D721Med (cell line): ENCODE results near the gene CBLB.
"Not testable (repeated sequence)": the region's sequence is repeated elsewhere in the genome, so short reads cannot be mapped to it uniquely, and the experiment has no call there.

Source experiments
- DNase-seq: peaks from one replicate; pipeline ENCODE4 v3.0.0; 2011; ENCODE audit warnings: low spot score; ENCODE audit not compliant: insufficient read length
- FAIRE-seq: peaks from 2 replicates; lab custom pipeline; 2011; peaks lifted over from hg19 to GRCh38; lab: Jason Lieb, UNC
- CTCF ChIP-seq: IDR thresholded peaks from 2 replicates; pipeline ENCODE4 v1.5.1; 2012; ENCODE audit warnings: mild to moderate bottlenecking, control low read depth; ENCODE audit not compliant: insufficient read depth; ENCODE audit errors: missing control alignments

The CBLB gene

GRCh38 chr3:105763659-105764036 is 105.2 kb downstream of the CBLB start:
- DNase-seq (no peak), FAIRE-seq (no peak)
- TF ChIP-seq CTCF, result no peak

DNA sequence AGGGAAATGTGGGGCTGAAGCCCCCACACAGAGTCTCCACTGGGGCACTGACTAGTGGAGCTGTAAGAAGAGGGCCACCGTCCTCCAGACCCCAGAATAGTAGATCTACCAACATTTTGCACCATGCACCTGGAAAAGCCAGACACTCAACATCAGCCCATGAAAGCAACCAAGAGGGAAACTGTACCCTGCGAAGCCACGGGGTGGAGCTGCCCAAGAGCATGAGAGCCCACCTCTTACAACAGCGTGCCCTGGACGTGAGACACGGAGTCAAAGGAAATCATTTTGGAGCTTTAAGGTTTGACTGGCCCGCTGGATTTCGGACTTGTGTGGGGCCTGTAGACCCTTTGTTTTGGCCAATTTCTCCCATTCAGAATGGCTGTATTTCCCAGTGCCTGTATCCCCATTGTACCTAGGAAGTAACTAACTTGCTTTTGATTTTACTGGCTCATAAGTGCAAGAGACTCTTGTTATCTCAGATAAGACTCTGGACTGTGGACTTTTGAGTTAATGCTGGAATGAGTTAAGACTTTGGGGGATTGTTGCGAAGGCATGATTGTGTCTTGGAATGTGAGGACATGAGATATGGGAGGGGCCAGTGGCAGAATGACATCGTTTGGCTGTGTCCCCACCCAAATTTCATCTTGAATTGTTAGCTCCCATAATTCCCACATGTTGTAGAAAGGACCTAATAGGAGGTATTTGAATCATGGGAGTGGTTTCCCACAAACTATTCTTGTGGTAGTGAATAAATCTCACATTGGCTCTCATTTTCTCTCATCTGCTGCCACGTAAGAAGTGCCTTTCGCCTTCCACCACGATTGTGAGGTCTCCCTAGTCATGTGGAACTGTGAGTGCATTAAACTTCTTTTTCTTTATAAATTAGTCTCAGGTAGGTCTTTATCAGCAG is 105.8 kb downstream of the CBLB start:
- TF ChIP-seq CTCF, result no peak
- DNase-seq (no peak), FAIRE-seq (no peak)

DNA sequence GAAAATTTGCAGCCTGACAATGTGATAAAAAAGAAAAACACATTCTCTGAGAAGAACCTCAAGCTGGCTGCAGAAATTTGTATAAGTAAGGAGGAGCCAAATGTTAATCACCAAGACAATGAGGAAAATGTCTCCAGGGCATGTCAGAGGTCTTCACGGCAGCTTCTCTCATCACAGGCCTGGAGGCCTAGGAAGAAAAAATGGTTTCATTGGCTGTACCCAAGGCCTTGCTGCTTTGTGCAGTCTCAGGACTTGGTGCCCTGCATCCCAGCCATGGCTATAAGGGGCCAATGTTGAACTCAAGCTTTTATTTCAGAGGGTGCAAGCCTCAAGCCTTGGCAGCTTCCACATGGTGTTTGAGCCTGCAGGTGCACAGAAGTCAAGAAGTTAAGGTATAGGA is 106.6 kb downstream of the CBLB start:
- FAIRE-seq, DNase-seq: not testable (repeated sequence)

DNA sequence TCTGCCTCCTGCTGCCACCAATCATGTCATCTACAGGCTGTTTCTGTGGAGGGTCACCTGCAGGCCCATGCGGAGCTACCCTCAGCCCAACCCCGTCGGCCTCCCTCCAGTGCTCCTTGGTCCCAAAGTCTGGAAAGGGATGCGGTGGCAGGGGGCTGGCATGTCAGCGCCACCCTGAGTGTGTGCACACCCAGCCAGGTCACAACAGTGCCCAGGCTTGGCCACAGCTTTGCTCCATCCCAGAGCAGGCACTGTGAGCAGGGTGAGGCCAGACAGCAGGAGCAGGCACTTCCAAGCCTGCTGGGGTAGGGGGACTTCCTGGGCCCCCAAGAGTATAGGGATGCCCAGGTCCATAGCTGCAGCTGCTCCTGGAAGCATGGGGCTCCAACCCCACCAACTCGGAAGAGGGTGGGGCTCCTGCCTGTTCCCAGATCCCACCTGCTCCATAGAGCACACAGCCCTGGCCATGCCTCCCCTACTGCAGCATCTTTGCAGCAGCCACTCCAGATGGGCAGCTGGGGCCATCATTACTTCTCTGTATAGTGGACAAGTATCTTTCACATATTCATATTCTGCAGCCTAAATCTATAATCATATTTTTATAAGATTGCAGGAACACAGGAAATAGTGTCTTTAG is 109.3 kb downstream of the CBLB start:
- TF ChIP-seq CTCF, result no peak
- DNase-seq, result no peak
- no peak for FAIRE-seq

GRCh38 chr3:105758451-105758850 is 110.4 kb downstream of the CBLB start:
- FAIRE-seq, result no peak
- DNase-seq, result no peak
- TF ChIP-seq CTCF, result no peak

- DNase-seq, result no peak
- TF ChIP-seq CTCF, result no peak
- no peak for FAIRE-seq
These were observed 113.5 kb downstream of the CBLB start for GRCh38 chr3:105755121-105755886.

GRCh38 chr3:105752791-105753415 is 115.9 kb downstream of the CBLB start:
- TF ChIP-seq CTCF, result no peak
- FAIRE-seq, result no peak
- DNase-seq, result no peak
